ENCODE measurements around the gene FPGS. TPM values are rescaled to one million over a fixed set of nuclear protein-coding genes. Genes with fewer than 3 reads are reported as not detected.
A peak's percentile ranks its signal among the peaks of the same experiment; 100 is the strongest.
"Not testable (repeated sequence)": the region's sequence is repeated elsewhere in the genome, so short reads cannot be mapped to it uniquely, and the experiment has no call there.

The FPGS gene
- total RNA-seq, 1 experiment from 2014 or later: 49.0 TPM

- Histone ChIP-seq H3K4me1 (replicated peaks) (no peaks in the 10 kb centered on the region), H3K4me3 (no peak overlapping the region), H3K9me3 (replicated peaks) (no peaks in the 10 kb centered on the region), H3K36me3 (no peaks in the 10 kb centered on the region), H3K27ac (no peak overlapping the region), H3K27me3 (replicated peaks) (no peaks in the 10 kb centered on the region)
- no peak for DNase-seq (ENCODE audit: low read depth in 1 of 2, low spot score in 2 of 2)
Measured at GRCh38 chr9:127777368-127777980, 25.2 kb upstream of the FPGS start.

GRCh38 chr9:127778280-127779135 lies 24.2 kb upstream of the FPGS start, which contains the start of gene SH2D3C:
Gene SH2D3C, minus strand, starts transcription at chr9:127778666. Its CDS starts 39 bp downstream, at chr9:127778627.
- no peak within 1 kb of the TSS for H3K27ac ChIP-seq
- H3K27me3 ChIP-seq (replicated peaks): no peaks in the 10 kb centered on the region
- H3K4me1 ChIP-seq (replicated peaks): no peaks in the 10 kb centered on the region
- H3K4me3 ChIP-seq: no peak within 1 kb of the TSS
- H3K9me3 ChIP-seq (replicated peaks): no peaks in the 10 kb centered on the region
- no peaks in the 10 kb centered on the region for H3K36me3 ChIP-seq
- DNase-seq (ENCODE audit: low read depth in 1 of 2, low spot score in 2 of 2): no peak

- H3K27me3 ChIP-seq (replicated peaks): no peaks in the 10 kb centered on the region
- no peak overlapping the region for H3K4me3 ChIP-seq
- no peak overlapping the region for H3K27ac ChIP-seq
- no peaks in the 10 kb centered on the region for H3K4me1 ChIP-seq (replicated peaks)
- no peak for DNase-seq (ENCODE audit: low read depth in 1 of 2, low spot score in 2 of 2)
- H3K9me3 ChIP-seq (replicated peaks): no peaks in the 10 kb centered on the region
- H3K36me3 ChIP-seq: no peaks in the 10 kb centered on the region
Measured at GRCh38 chr9:127779136-127779981, 23.3 kb upstream of the FPGS start.

GRCh38 chr9:127780126-127780885 lies 22.4 kb upstream of the FPGS start:
- Histone ChIP-seq H3K27me3 (replicated peaks) (no peaks in the 10 kb centered on the region), H3K4me3 (no peak overlapping the region), H3K27ac (no peak overlapping the region), H3K4me1 (replicated peaks) (peaks cover 4% of the 10 kb centered on the region; the same call in 1 of the 2 replicates), H3K9me3 (replicated peaks) (no peaks in the 10 kb centered on the region), H3K36me3 (no peaks in the 10 kb centered on the region)
- no peak for DNase-seq (ENCODE audit: low read depth in 1 of 2, low spot score in 2 of 2)

GRCh38 chr9:127780909-127781308 lies 21.8 kb upstream of the FPGS start:
- H3K9me3 ChIP-seq (replicated peaks); H3K36me3 ChIP-seq; H3K27me3 ChIP-seq (replicated peaks); H3K4me3 ChIP-seq; DNase-seq (ENCODE audit: low read depth in 1 of 2, low spot score in 2 of 2); H3K27ac ChIP-seq; H3K4me1 ChIP-seq (replicated peaks): not testable (repeated sequence)

- H3K36me3 ChIP-seq: peaks cover 10% of the 10 kb centered on the region
- DNase-seq (ENCODE audit: low read depth in 1 of 2, low spot score in 2 of 2): no peak
- no peaks in the 10 kb centered on the region for H3K9me3 ChIP-seq (replicated peaks)
- peaks cover 4% of the 10 kb centered on the region; the same call in 1 of the 2 replicates for H3K4me1 ChIP-seq (replicated peaks)
- no peaks in the 10 kb centered on the region for H3K27me3 ChIP-seq (replicated peaks)
- no peak overlapping the region for H3K4me3 ChIP-seq
- H3K27ac ChIP-seq: no peak overlapping the region
Measured at GRCh38 chr9:127781806-127782205, 20.9 kb upstream of the FPGS start.

- peaks cover 8% of the 10 kb centered on the region for H3K4me1 ChIP-seq (replicated peaks)
- H3K27me3 ChIP-seq (replicated peaks): no peaks in the 10 kb centered on the region
- H3K36me3 ChIP-seq: peaks cover 26% of the 10 kb centered on the region
- H3K9me3 ChIP-seq (replicated peaks): no peaks in the 10 kb centered on the region
- DNase-seq (ENCODE audit: low read depth in 1 of 2, low spot score in 2 of 2): no peak
- H3K4me3 ChIP-seq: no peak overlapping the region
- H3K27ac ChIP-seq: no peak overlapping the region
Measured at GRCh38 chr9:127783111-127784008, 19.3 kb upstream of the FPGS start.

GRCh38 chr9:127785023-127785932 lies 17.4 kb upstream of the FPGS start:
- Histone ChIP-seq H3K4me1 (replicated peaks) (peaks cover 8% of the 10 kb centered on the region), H3K27ac (no peak overlapping the region; the same call in 1 of the 2 replicates)
- DNase-seq (ENCODE audit: low read depth in 1 of 2, low spot score in 2 of 2): peak; percentile 81 to 83

GRCh38 chr9:127785933-127786772 lies 16.5 kb upstream of the FPGS start, which contains the start of gene CDK9:
Gene CDK9, plus strand, starts transcription at chr9:127786034. Its CDS starts 115 bp downstream, at chr9:127786149.
- peaks cover 54% of the 10 kb centered on the region for H3K36me3 ChIP-seq
- no peaks in the 10 kb centered on the region for H3K9me3 ChIP-seq (replicated peaks)
- DNase-seq (ENCODE audit: low read depth in 1 of 2, low spot score in 2 of 2): peak; percentile 84 to 89
- peak within 1 kb of the TSS; percentile 99 for H3K4me3 ChIP-seq
- peaks cover 8% of the 10 kb centered on the region for H3K4me1 ChIP-seq (replicated peaks)
- no peaks in the 10 kb centered on the region for H3K27me3 ChIP-seq (replicated peaks)
- peak within 1 kb of the TSS; percentile 83 for H3K27ac ChIP-seq

More at GRCh38 chr9:127785023-127785932, 17.4 kb upstream of the FPGS start:
- peak overlapping the region; percentile 99 for H3K4me3 ChIP-seq
- peaks cover 45% of the 10 kb centered on the region for H3K36me3 ChIP-seq
- no peaks in the 10 kb centered on the region for H3K9me3 ChIP-seq (replicated peaks)
- no peaks in the 10 kb centered on the region for H3K27me3 ChIP-seq (replicated peaks)

- no peak for DNase-seq (ENCODE audit: low read depth in 1 of 2, low spot score in 2 of 2)
- Histone ChIP-seq H3K27ac (no peak overlapping the region), H3K4me3 (peak overlapping the region; percentile 99), H3K9me3 (replicated peaks) (no peaks in the 10 kb centered on the region), H3K36me3 (peaks cover 59% of the 10 kb centered on the region), H3K27me3 (replicated peaks) (no peaks in the 10 kb centered on the region), H3K4me1 (replicated peaks) (peaks cover 8% of the 10 kb centered on the region)
Measured at GRCh38 chr9:127786773-127787104, 15.9 kb upstream of the FPGS start.
